B cell (primary cell): ENCODE results near the gene UNC5C.

ENCODE experiments used
- CTCF ChIP-seq: fragments of 200-600 bp; IDR thresholded peaks from one replicate; pipeline ENCODE4 v1.8.0; 2022; ENCODE audit warnings: antibody characterized with exemption, mild to moderate bottlenecking
- EZH2 ChIP-seq: IDR thresholded peaks from 2 replicates; pipeline ENCODE4 v1.6.1; 2012; ENCODE audit warnings: borderline replicate concordance, low read depth, mild to moderate bottlenecking, moderate library complexity, low read length; ENCODE audit not compliant: insufficient read depth, poor library complexity, severe bottlenecking

- no peak for TF ChIP-seq CTCF
- no peak for TF ChIP-seq EZH2
Observed at GRCh38 chr4:95153182-95153581, 395.6 kb downstream of the UNC5C start.
